GM12873 (cell line): ENCODE results near the gene SIPA1L3.

Experiments
- TF ChIP-seq, protein P1 (sequence below): IDR thresholded peaks from 2 replicates; pipeline ENCODE4 v1.5.1; 2012; ENCODE audit warnings: low read depth, mild to moderate bottlenecking, moderate library complexity, low read length, control low read depth; ENCODE audit not compliant: insufficient read depth; ENCODE audit errors: missing control alignments

SIPA1L3 gene

DNA sequence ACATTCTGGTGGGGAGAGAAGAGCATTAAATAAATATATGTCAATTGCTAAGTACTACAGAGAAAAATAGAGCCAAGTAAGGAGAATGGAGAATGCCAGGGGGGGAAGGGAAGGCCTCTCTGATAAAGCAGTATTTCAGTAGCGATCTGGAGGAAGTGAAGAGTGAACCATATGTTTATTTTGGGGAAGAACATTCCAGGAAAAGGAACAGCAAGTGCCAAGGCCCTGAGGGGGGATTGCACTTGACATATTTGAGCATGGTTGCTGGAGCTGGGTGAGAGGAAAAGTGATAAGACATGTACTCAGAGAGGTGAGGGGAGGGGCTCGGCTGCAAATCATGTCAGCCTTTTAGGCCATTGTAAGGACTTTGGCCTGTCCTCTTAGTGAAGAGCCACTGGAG lies 31.0 kb upstream of the SIPA1L3 start:
- TF ChIP-seq, protein P1, sequence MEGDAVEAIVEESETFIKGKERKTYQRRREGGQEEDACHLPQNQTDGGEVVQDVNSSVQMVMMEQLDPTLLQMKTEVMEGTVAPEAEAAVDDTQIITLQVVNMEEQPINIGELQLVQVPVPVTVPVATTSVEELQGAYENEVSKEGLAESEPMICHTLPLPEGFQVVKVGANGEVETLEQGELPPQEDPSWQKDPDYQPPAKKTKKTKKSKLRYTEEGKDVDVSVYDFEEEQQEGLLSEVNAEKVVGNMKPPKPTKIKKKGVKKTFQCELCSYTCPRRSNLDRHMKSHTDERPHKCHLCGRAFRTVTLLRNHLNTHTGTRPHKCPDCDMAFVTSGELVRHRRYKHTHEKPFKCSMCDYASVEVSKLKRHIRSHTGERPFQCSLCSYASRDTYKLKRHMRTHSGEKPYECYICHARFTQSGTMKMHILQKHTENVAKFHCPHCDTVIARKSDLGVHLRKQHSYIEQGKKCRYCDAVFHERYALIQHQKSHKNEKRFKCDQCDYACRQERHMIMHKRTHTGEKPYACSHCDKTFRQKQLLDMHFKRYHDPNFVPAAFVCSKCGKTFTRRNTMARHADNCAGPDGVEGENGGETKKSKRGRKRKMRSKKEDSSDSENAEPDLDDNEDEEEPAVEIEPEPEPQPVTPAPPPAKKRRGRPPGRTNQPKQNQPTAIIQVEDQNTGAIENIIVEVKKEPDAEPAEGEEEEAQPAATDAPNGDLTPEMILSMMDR, result no peak

DNA sequence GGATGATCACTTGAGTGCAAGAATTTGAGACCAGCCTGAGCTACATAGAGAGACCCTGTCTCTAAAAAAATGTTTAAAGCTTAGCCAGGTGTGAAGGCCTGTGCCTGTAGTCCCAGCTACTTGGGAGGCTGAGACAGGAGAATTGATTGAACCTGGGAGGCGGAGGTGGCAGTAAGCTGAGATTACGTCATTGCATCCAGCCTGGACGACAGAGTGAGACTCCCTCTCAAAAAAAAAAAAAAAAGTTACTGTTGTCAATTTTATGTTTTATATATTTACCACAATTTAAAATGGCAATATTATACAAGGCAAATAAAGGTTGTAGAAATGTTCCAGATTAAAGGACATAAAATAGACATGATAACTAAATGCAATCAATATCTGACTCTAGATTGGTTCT lies 29.9 kb upstream of the SIPA1L3 start:
- TF ChIP-seq, protein P1, result no peak

DNA sequence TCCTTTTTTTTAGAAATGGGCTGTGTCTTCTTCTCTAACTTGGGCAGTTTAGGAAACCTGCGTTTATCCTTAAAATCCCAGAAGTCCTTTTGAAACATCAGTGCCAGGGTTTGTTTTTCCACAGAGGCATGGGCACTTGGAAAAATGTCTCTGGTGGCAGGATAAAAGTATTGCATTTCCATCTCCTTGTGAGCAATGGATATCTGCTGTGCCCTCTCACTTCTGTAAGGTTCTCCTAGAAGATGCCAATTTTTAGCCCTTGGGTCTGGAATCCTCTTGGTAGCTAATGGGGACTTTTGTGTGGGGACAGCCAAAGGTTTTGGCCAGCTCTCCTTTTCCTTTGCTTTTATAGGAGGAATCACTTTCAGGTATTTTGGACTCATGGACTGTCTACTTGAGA lies 21.6 kb upstream of the SIPA1L3 start:
- TF ChIP-seq, protein P1, result no peak

DNA sequence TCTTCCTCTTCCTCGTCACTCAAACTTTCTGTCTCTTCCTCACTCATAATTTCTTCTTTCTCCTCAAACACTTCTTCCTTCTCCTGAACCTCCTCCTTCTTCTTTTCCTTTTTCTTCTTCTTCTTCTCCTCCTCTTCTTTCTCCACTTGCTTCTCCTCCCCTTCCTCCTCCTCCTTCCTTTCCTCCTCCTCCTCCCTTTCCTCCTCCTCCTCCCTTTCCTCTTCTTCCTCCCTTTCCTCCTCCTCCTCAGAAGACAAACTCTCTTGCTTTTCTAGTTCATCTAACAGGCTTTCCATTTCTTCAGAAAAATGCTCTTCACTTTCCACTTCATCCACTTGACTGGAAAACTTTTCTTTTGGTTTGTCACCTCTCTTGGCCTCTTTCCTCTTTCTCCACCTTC lies 20.4 kb upstream of the SIPA1L3 start:
- TF ChIP-seq, protein P1, result no peak

DNA sequence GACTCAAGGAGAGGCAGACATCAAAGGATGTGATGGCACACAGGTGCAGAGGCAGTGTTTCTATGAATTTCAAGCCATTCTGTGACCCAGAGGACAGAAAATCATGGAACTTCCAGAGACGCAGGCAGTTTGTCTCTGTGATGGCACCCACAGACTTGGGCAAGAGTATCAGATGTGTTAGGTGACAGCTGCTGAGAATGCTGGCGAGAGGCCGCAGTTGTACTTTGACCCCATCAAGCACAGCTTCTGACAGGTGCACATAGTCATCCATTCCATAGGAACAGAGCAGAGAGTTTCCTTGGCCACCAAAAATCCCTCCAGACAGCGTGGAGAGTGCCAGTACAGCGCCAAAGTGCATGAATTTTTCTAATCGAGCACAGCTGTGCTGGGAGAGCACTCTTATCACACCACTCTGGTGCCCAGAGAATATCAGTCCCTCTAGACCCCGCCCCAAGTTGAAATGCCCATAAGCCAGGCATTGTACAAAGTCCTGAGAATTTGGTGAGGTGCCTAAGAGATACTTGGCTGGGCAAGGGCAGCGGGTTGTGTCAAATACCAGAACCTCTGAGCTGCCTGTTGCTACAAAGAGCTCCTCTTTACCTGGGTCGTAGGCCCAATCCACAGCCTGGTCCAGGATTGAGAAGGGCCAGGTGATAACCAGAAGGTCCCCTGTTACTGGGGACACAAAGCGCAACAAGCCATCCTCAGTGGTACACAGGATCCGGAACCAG lies 13.0 kb upstream of the SIPA1L3 start:
- TF ChIP-seq, protein P1, result no peak

DNA sequence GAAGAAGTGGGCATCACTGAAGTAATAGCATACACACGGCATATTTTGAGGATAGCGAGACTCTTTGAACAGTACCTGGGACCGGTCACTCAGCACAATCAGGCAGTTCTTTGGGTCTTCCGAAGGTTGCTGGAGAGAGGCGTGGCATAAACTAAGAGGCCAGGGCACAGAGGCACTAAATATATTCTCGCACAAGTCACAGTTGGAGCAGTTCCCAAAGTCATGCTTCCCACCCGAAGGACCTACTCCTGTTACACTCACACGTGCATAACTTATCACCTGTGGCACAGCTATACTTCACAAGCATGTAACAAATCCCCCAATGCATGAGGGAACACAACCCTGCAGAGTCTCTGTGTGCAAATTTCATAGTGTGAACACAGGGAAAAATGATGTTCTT lies 10.8 kb upstream of the SIPA1L3 start:
- TF ChIP-seq, protein P1, result no peak

DNA sequence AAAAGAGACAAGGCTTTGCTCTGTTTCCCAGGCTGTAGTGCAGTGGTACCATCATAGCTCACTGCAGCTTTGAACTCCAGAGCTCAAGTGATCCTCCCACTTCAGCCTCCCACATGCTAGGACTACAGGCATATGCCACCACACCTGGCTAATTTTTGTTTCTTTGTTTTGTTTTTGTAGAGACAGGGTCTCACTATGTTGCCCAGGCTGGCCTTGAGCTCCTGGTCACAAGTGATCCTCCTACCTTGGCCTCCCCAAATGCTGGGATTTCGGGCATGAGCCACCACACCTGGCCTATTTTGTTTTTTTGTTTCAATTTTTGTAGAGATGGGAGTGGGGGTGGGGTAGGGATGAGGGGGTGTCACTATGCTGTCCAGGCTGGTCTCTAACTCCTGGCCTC lies 7.6 kb upstream of the SIPA1L3 start:
- TF ChIP-seq, protein P1, result no peak
